CD4-positive, alpha-beta T cell (primary cell): ENCODE results near the gene FOXC1. TPM values are rescaled to one million over a fixed set of nuclear protein-coding genes. Genes with fewer than 3 reads are reported as not detected.

Source experiments
- ATAC-seq: fragments of 200-7000 bp; cut with Tn5 transposase; one replicate; pipeline ENCODE4 v1.10.0; 2022; ENCODE audit warnings: mild to moderate bottlenecking; ENCODE audit not compliant: poor library complexity
- CTCF ChIA-PET: fragments of 350-600 bp; sonication (Branson Sonifier 250); formaldehyde crosslinking; loops from one replicate; lab custom pipeline; 2021; ENCODE audit warnings: antibody characterized with exemption, inconsistent platforms; lab: Charles Lee
- POLR2A ChIA-PET: fragments of 350-600 bp; sonication (Branson Sonifier 250); formaldehyde crosslinking; loops from one replicate; lab custom pipeline; 2021; ENCODE audit warnings: antibody characterized with exemption, inconsistent platforms; lab: Charles Lee
- DNase-seq, 14 experiments: peaks; one replicate each; pipeline ENCODE4 v3.0.0-alpha.2; 2013 to 2020; ENCODE audit warnings: mixed read lengths in 2 of 14
- H3K27ac ChIP-seq, 2 donors: one replicate each; pipeline versions ENCODE4 v1.5.1 to v1.7.0; 2013; ENCODE audit warnings: low read length in 2 of 2, low read depth in 1 of 2, mild to moderate bottlenecking in 1 of 2
- H3K27me3 ChIP-seq, 2 experiments: 1 replicate in 1 of 2; 2 replicates in 1 of 2; pipeline versions ENCODE4 v1.6.1 to v1.7.0; 2013; ENCODE audit warnings: low read length in 2 of 2, control low read depth in 1 of 2, mild to moderate bottlenecking in 1 of 2, moderate library complexity in 1 of 2; ENCODE audit not compliant: insufficient read depth in 2 of 2, control insufficient read depth in 1 of 2
- H3K36me3 ChIP-seq: one replicate; pipeline ENCODE4 v1.6.1; 2013; ENCODE audit warnings: low read length, control low read depth; ENCODE audit not compliant: insufficient read depth
- H3K4me1 ChIP-seq: one replicate; pipeline ENCODE4 v1.6.1; 2013; ENCODE audit warnings: low read length, control low read depth; ENCODE audit not compliant: insufficient read depth
- H3K4me3 ChIP-seq: one replicate; pipeline ENCODE4 v1.5.1; 2013; ENCODE audit warnings: mild to moderate bottlenecking, low read length, moderate library complexity
- H3K9me3 ChIP-seq, 2 experiments: 1 replicate in 1 of 2; 2 replicates in 1 of 2; pipeline versions ENCODE4 v1.6.1 to v1.7.0; 2013; ENCODE audit warnings: low read length in 2 of 2, mild to moderate bottlenecking in 2 of 2, control low read depth in 1 of 2, moderate library complexity in 1 of 2; ENCODE audit not compliant: control insufficient read depth in 1 of 2, insufficient read depth in 1 of 2
- H3K27ac Mint-ChIP-seq: one replicate; pipeline ENCODE4 v1.8.0; 2020; ENCODE audit warnings: mixed read lengths
- H3K27me3 Mint-ChIP-seq: one replicate; pipeline ENCODE4 v1.8.0; 2021; ENCODE audit warnings: mixed read lengths
- H3K36me3 Mint-ChIP-seq: one replicate; pipeline ENCODE4 v1.8.0; 2021; ENCODE audit warnings: low read depth, mixed read lengths
- H3K4me1 Mint-ChIP-seq: one replicate; pipeline ENCODE4 v1.8.0; 2021; ENCODE audit warnings: low read depth, mixed read lengths
- H3K4me3 Mint-ChIP-seq: one replicate; pipeline ENCODE4 v1.8.0; 2020; ENCODE audit warnings: mild to moderate bottlenecking, mixed read lengths
- H3K9me3 Mint-ChIP-seq: one replicate; pipeline ENCODE4 v1.8.0; 2020; ENCODE audit warnings: mixed read lengths
- intact Hi-C, 2 experiments: fragments of 100-400 bp; cut with DNase I in 1 of 2; cut with micrococcal nuclease in 1 of 2; formaldehyde crosslinking; loops; one replicate each; pipeline versions ENCODE4 v1.15.1 to v1.9.0; 2023 to 2025; cut with DNase I, micrococcal nuclease
- total RNA-seq, 174 experiments: library from RNA in 2 of 174; stranded (reverse) in 2 of 174; gene quantifications; one replicate each; pipeline ENCODE4 v1.2.3 and lab custom pipeline; 2021 to 2026
- TF ChIP-seq, protein P1 (sequence below): fragments of 200-600 bp; IDR thresholded peaks from one replicate; pipeline ENCODE4 v1.8.0; 2022; ENCODE audit warnings: antibody characterized with exemption, mild to moderate bottlenecking

Gene FOXC1
- total RNA-seq, 2 experiments from 2014 or later = not detected

DNA sequence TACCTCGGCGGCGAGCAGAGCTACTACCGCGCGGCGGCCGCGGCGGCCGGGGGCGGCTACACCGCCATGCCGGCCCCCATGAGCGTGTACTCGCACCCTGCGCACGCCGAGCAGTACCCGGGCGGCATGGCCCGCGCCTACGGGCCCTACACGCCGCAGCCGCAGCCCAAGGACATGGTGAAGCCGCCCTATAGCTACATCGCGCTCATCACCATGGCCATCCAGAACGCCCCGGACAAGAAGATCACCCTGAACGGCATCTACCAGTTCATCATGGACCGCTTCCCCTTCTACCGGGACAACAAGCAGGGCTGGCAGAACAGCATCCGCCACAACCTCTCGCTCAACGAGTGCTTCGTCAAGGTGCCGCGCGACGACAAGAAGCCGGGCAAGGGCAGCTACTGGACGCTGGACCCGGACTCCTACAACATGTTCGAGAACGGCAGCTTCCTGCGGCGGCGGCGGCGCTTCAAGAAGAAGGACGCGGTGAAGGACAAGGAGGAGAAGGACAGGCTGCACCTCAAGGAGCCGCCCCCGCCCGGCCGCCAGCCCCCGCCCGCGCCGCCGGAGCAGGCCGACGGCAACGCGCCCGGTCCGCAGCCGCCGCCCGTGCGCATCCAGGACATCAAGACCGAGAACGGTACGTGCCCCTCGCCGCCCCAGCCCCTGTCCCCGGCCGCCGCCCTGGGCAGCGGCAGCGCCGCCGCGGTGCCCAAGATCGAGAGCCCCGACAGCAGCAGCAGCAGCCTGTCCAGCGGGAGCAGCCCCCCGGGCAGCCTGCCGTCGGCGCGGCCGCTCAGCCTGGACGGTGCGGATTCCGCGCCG is 994 bp downstream of the FOXC1 start:
- H3K27me3 ChIP-seq = peaks cover 67 to 79% of the 10 kb centered on the region in 2 experiments
- H3K27ac ChIP-seq = no peak overlapping the region
- H3K36me3 ChIP-seq = no peaks in the 10 kb centered on the region
- ChIA-PET CTCF (interaction anchor here (0.9 kb wide), 1 partner anchor 14 kb away, joined by 3 read pairs; no protein-coding TSS in a partner anchor), POLR2A (no interaction called here)
- H3K4me3 ChIP-seq = peak overlapping the region; percentile 31
- no peaks in the 10 kb centered on the region for H3K9me3 Mint-ChIP-seq
- H3K4me1 ChIP-seq = peaks cover 63% of the 10 kb centered on the region
- peaks cover 0 to 42% of the 10 kb centered on the region in 2 experiments for H3K9me3 ChIP-seq
- peaks cover 6% of the 10 kb centered on the region for H3K36me3 Mint-ChIP-seq
- peaks cover 56% of the 10 kb centered on the region for H3K4me1 Mint-ChIP-seq
- H3K27me3 Mint-ChIP-seq = peaks cover 69% of the 10 kb centered on the region
- intact Hi-C loops = no loop called here
- TF ChIP-seq, protein P1, sequence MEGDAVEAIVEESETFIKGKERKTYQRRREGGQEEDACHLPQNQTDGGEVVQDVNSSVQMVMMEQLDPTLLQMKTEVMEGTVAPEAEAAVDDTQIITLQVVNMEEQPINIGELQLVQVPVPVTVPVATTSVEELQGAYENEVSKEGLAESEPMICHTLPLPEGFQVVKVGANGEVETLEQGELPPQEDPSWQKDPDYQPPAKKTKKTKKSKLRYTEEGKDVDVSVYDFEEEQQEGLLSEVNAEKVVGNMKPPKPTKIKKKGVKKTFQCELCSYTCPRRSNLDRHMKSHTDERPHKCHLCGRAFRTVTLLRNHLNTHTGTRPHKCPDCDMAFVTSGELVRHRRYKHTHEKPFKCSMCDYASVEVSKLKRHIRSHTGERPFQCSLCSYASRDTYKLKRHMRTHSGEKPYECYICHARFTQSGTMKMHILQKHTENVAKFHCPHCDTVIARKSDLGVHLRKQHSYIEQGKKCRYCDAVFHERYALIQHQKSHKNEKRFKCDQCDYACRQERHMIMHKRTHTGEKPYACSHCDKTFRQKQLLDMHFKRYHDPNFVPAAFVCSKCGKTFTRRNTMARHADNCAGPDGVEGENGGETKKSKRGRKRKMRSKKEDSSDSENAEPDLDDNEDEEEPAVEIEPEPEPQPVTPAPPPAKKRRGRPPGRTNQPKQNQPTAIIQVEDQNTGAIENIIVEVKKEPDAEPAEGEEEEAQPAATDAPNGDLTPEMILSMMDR = no peak
- ATAC-seq (peak; percentile 13), DNase-seq (peak in 3 of 14 experiments; percentile 10 to 50 (median 41))
- H3K27ac Mint-ChIP-seq = no peak overlapping the region
- H3K4me3 Mint-ChIP-seq = peak overlapping the region; percentile 83

DNA sequence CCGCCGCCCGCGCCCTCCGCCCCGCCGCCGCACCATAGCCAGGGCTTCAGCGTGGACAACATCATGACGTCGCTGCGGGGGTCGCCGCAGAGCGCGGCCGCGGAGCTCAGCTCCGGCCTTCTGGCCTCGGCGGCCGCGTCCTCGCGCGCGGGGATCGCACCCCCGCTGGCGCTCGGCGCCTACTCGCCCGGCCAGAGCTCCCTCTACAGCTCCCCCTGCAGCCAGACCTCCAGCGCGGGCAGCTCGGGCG is 1.5 kb downstream of the FOXC1 start:
- Histone ChIP-seq H3K4me3 (no peak overlapping the region), H3K27ac (no peak overlapping the region), H3K4me1 (peaks cover 58% of the 10 kb centered on the region), H3K9me3 (peaks cover 0 to 42% of the 10 kb centered on the region in 2 experiments), H3K36me3 (no peaks in the 10 kb centered on the region), H3K27me3 (peaks cover 65 to 79% of the 10 kb centered on the region in 2 experiments)
- intact Hi-C loops = no loop called here
- ATAC-seq = no peak
- Mint-ChIP-seq H3K36me3 (peaks cover 6% of the 10 kb centered on the region), H3K27ac (no peak overlapping the region), H3K4me3 (no peak overlapping the region), H3K27me3 (peaks cover 69% of the 10 kb centered on the region), H3K4me1 (peaks cover 51% of the 10 kb centered on the region), H3K9me3 (no peaks in the 10 kb centered on the region)
- TF ChIP-seq, protein P1 = no peak
- POLR2A ChIA-PET = interaction anchor here (1.8 kb wide), 1 partner anchor 88 kb away, joined by 5 read pairs; no protein-coding TSS in a partner anchor
- DNase-seq = no peak
- CTCF ChIA-PET = interaction anchor here (0.9 to 1.1 kb wide), 2 partner anchors 15 to 88 kb away, joined by 3 read pairs; no protein-coding TSS in a partner anchor

DNA sequence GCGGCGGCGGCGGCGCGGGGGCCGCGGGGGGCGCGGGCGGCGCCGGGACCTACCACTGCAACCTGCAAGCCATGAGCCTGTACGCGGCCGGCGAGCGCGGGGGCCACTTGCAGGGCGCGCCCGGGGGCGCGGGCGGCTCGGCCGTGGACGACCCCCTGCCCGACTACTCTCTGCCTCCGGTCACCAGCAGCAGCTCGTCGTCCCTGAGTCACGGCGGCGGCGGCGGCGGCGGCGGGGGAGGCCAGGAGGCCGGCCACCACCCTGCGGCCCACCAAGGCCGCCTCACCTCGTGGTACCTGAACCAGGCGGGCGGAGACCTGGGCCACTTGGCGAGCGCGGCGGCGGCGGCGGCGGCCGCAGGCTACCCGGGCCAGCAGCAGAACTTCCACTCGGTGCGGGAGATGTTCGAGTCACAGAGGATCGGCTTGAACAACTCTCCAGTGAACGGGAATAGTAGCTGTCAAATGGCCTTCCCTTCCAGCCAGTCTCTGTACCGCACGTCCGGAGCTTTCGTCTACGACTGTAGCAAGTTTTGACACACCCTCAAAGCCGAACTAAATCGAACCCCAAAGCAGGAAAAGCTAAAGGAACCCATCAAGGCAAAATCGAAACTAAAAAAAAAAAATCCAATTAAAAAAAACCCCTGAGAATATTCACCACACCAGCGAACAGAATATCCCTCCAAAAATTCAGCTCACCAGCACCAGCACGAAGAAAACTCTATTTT is 2.0 kb downstream of the FOXC1 start:
- DNase-seq = peak in 2 of 14 experiments; percentile 37 to 40
- TF ChIP-seq, protein P1 = no peak
- Mint-ChIP-seq H3K4me3 (peak overlapping the region; percentile 88), H3K9me3 (no peaks in the 10 kb centered on the region), H3K36me3 (peaks cover 6% of the 10 kb centered on the region), H3K27ac (peak overlapping the region; percentile 5), H3K4me1 (peaks cover 46% of the 10 kb centered on the region), H3K27me3 (peaks cover 69% of the 10 kb centered on the region)
- H3K4me1 ChIP-seq = peaks cover 53% of the 10 kb centered on the region
- H3K27ac ChIP-seq = no peak overlapping the region
- peak; percentile 25 for ATAC-seq
- intact Hi-C loops = no loop called here
- CTCF ChIA-PET = interaction anchor here (0.9 to 1.1 kb wide), 3 partner anchors 15 to 1023 kb away, joined by 3 to 4 read pairs (median 3); no protein-coding TSS in a partner anchor
- peaks cover 65 to 79% of the 10 kb centered on the region in 2 experiments for H3K27me3 ChIP-seq
- peaks cover 0 to 37% of the 10 kb centered on the region in 2 experiments for H3K9me3 ChIP-seq
- peak overlapping the region; percentile 45 for H3K4me3 ChIP-seq
- POLR2A ChIA-PET = interaction anchor here (1.8 kb wide), 1 partner anchor 88 kb away, joined by 5 read pairs; no protein-coding TSS in a partner anchor
- no peaks in the 10 kb centered on the region for H3K36me3 ChIP-seq
